ENCODE measurements around the gene ADAMTS2. TPM values are rescaled to one million over a fixed set of nuclear protein-coding genes. Genes with fewer than 3 reads are reported as not detected.

Gene ADAMTS2
- total and polyA plus RNA-seq, 2 experiments from 2014 or later: 1.6 to 8.1 TPM

DNA sequence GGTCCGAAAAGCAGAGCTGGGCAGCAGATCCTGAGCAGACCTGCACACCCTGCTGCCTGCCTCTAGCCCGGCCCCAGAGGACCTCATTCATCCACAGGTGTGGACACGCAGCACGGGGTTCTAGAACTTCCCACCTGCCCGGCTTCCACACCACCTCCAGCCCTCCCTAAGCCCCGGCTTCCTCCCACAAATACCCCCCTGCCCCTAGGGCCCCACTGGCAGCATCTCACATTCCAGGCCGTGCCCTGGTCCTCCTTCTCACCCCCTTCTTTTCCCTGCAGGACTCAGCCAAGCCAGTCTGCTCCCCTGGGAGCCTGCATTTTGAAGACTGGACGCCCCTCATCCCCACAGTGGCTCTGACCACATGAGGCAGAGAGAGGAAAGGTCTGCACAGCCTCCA lies 138.9 kb downstream of the ADAMTS2 start:
- H3K36me3 Mint-ChIP-seq (ENCODE audit: low read depth): no peaks in the 10 kb centered on the region
- no peak overlapping the region for H3K4me3 Mint-ChIP-seq
- ATAC-seq: no peak
- Histone ChIP-seq H3F3A (replicated peaks; ENCODE audit: low read depth) (no peaks in the 10 kb centered on the region), H4K20me1 (replicated peaks; ENCODE audit: insufficient read depth) (no peaks in the 10 kb centered on the region), H3K9me2 (ENCODE audit: insufficient read depth) (no peaks in the 10 kb centered on the region), H3K36me3 (ENCODE audit: insufficient read depth) (no peaks in the 10 kb centered on the region), H3K27me3 (ENCODE audit: insufficient read depth) (no peaks in the 10 kb centered on the region), H3K4me1 (ENCODE audit: insufficient read depth) (0 out of 2 replicates have a peak, but pooled peaks cover 4% of the 10 kb centered on the region), H3K79me2 (replicated peaks; ENCODE audit: insufficient read depth) (no peaks in the 10 kb centered on the region), H3K4me2 (no peak overlapping the region), H2AFZ (no peak overlapping the region), H3K4me3 (no peak overlapping the region), H3K27ac (ENCODE audit: low read depth) (no peak overlapping the region)
- TF ChIP-seq EZH2phosphoT487 (IDR thresholded peaks at IDR 0.05; ENCODE audit: unreplicated experiment) (no peak), JUNB (IDR thresholded peaks at IDR 0.05; ENCODE audit: unreplicated experiment) (no peak), CREB1 (CRISPR knock-in tag; IDR thresholded peaks at IDR 0.05; ENCODE audit: low read depth) (no peak), EZH2 (IDR thresholded peaks at IDR 0.05; ENCODE audit: low read depth, unreplicated experiment) (no peak), NANOG (IDR thresholded peaks at IDR 0.05; ENCODE audit: borderline replicate concordance) (no peak), ZNF331 (CRISPR knock-in tag; IDR thresholded peaks at IDR 0.05; ENCODE audit: low read depth) (no peak), POLR2AphosphoS5 (IDR thresholded peaks at IDR 0.05; ENCODE audit: low read depth) (no peak)
- TF ChIP-seq, protein P1, sequence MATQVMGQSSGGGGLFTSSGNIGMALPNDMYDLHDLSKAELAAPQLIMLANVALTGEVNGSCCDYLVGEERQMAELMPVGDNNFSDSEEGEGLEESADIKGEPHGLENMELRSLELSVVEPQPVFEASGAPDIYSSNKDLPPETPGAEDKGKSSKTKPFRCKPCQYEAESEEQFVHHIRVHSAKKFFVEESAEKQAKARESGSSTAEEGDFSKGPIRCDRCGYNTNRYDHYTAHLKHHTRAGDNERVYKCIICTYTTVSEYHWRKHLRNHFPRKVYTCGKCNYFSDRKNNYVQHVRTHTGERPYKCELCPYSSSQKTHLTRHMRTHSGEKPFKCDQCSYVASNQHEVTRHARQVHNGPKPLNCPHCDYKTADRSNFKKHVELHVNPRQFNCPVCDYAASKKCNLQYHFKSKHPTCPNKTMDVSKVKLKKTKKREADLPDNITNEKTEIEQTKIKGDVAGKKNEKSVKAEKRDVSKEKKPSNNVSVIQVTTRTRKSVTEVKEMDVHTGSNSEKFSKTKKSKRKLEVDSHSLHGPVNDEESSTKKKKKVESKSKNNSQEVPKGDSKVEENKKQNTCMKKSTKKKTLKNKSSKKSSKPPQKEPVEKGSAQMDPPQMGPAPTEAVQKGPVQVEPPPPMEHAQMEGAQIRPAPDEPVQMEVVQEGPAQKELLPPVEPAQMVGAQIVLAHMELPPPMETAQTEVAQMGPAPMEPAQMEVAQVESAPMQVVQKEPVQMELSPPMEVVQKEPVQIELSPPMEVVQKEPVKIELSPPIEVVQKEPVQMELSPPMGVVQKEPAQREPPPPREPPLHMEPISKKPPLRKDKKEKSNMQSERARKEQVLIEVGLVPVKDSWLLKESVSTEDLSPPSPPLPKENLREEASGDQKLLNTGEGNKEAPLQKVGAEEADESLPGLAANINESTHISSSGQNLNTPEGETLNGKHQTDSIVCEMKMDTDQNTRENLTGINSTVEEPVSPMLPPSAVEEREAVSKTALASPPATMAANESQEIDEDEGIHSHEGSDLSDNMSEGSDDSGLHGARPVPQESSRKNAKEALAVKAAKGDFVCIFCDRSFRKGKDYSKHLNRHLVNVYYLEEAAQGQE (IDR thresholded peaks at IDR 0.05; ENCODE audit: unreplicated experiment): no peak
- TF ChIP-seq, protein P2, sequence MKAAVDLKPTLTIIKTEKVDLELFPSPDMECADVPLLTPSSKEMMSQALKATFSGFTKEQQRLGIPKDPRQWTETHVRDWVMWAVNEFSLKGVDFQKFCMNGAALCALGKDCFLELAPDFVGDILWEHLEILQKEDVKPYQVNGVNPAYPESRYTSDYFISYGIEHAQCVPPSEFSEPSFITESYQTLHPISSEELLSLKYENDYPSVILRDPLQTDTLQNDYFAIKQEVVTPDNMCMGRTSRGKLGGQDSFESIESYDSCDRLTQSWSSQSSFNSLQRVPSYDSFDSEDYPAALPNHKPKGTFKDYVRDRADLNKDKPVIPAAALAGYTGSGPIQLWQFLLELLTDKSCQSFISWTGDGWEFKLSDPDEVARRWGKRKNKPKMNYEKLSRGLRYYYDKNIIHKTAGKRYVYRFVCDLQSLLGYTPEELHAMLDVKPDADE (IDR thresholded peaks at IDR 0.05): no peak
- TF ChIP-seq, protein P3, sequence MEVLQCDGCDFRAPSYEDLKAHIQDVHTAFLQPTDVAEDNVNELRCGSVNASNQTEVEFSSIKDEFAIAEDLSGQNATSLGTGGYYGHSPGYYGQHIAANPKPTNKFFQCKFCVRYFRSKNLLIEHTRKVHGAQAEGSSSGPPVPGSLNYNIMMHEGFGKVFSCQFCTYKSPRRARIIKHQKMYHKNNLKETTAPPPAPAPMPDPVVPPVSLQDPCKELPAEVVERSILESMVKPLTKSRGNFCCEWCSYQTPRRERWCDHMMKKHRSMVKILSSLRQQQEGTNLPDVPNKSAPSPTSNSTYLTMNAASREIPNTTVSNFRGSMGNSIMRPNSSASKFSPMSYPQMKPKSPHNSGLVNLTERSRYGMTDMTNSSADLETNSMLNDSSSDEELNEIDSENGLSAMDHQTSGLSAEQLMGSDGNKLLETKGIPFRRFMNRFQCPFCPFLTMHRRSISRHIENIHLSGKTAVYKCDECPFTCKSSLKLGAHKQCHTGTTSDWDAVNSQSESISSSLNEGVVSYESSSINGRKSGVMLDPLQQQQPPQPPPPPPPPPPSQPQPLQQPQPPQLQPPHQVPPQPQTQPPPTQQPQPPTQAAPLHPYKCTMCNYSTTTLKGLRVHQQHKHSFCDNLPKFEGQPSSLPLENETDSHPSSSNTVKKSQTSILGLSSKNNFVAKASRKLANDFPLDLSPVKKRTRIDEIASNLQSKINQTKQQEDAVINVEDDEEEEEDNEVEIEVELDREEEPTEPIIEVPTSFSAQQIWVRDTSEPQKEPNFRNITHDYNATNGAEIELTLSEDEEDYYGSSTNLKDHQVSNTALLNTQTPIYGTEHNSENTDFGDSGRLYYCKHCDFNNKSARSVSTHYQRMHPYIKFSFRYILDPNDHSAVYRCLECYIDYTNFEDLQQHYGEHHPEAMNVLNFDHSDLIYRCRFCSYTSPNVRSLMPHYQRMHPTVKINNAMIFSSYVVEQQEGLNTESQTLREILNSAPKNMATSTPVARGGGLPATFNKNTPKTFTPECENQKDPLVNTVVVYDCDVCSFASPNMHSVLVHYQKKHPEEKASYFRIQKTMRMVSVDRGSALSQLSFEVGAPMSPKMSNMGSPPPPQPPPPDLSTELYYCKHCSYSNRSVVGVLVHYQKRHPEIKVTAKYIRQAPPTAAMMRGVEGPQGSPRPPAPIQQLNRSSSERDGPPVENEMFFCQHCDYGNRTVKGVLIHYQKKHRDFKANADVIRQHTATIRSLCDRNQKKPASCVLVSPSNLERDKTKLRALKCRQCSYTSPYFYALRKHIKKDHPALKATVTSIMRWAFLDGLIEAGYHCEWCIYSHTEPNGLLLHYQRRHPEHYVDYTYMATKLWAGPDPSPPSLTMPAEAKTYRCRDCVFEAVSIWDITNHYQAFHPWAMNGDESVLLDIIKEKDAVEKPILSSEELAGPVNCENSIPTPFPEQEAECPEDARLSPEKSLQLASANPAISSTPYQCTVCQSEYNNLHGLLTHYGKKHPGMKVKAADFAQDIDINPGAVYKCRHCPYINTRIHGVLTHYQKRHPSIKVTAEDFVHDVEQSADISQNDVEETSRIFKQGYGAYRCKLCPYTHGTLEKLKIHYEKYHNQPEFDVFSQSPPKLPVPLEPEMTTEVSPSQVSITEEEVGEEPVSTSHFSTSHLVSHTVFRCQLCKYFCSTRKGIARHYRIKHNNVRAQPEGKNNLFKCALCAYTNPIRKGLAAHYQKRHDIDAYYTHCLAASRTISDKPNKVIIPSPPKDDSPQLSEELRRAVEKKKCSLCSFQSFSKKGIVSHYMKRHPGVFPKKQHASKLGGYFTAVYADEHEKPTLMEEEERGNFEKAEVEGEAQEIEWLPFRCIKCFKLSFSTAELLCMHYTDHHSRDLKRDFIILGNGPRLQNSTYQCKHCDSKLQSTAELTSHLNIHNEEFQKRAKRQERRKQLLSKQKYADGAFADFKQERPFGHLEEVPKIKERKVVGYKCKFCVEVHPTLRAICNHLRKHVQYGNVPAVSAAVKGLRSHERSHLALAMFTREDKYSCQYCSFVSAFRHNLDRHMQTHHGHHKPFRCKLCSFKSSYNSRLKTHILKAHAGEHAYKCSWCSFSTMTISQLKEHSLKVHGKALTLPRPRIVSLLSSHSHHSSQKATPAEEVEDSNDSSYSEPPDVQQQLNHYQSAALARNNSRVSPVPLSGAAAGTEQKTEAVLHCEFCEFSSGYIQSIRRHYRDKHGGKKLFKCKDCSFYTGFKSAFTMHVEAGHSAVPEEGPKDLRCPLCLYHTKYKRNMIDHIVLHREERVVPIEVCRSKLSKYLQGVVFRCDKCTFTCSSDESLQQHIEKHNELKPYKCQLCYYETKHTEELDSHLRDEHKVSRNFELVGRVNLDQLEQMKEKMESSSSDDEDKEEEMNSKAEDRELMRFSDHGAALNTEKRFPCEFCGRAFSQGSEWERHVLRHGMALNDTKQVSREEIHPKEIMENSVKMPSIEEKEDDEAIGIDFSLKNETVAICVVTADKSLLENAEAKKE (CRISPR knock-in tag; IDR thresholded peaks at IDR 0.05): no peak
- peaks cover 4% of the 10 kb centered on the region; the same call in 1 of the 3 replicates for H3K4me1 Mint-ChIP-seq
- no peaks in the 10 kb centered on the region for H3K9me3 Mint-ChIP-seq
- peaks cover 4% of the 10 kb centered on the region for H3K27me3 Mint-ChIP-seq (ENCODE audit: insufficient read depth, low read depth, poor library complexity)
- H3K27ac Mint-ChIP-seq: no peak overlapping the region
- DNase-seq (ENCODE audit: low spot score): no peak

Measured in GM23338 (cell line).